Activated naive CD4-positive, alpha-beta T cell treated with anti-CD3 and anti-CD28 coated beads for 36 hours (primary cell): ENCODE results near the gene PLEK2. TPM values are rescaled to one million over a fixed set of nuclear protein-coding genes. Genes with fewer than 3 reads are reported as not detected.
"Not testable (repeated sequence)": the region's sequence is repeated elsewhere in the genome, so short reads cannot be mapped to it uniquely, and the experiment has no call there.

ENCODE experiments used
- CTCF ChIA-PET: fragments of 350-600 bp; sonication (Branson Sonifier 250); formaldehyde crosslinking; loops from one replicate; lab custom pipeline; 2021; ENCODE audit warnings: antibody characterized with exemption; lab: Charles Lee
- DNase-seq: peaks from one replicate; pipeline ENCODE4 v3.0.0-alpha.2; 2020
- H3K27ac Mint-ChIP-seq: one replicate; pipeline ENCODE4 v1.8.0; 2021; ENCODE audit warnings: mild to moderate bottlenecking, mixed read lengths
- H3K27me3 Mint-ChIP-seq: one replicate; pipeline ENCODE4 v1.8.0; 2021; ENCODE audit warnings: low read depth, mixed read lengths
- H3K36me3 Mint-ChIP-seq: one replicate; pipeline ENCODE4 v1.8.0; 2021; ENCODE audit warnings: low read depth, mixed read lengths
- H3K4me1 Mint-ChIP-seq: one replicate; pipeline ENCODE4 v1.8.0; 2021; ENCODE audit warnings: low read depth, mixed read lengths
- H3K4me3 Mint-ChIP-seq: one replicate; pipeline ENCODE4 v1.8.0; 2021; ENCODE audit warnings: mild to moderate bottlenecking, moderate library complexity, mixed read lengths
- H3K9me3 Mint-ChIP-seq: one replicate; pipeline ENCODE4 v1.8.0; 2021; ENCODE audit warnings: mixed read lengths
- intact Hi-C: fragments of 100-400 bp; cut with micrococcal nuclease; formaldehyde crosslinking; loops from one replicate; pipeline ENCODE4 v1.15.1; 2023
- total RNA-seq, 2 experiments: library from RNA; stranded (reverse); gene quantifications; one replicate each; pipeline ENCODE4 v1.2.3, GENCODE V29; 2021

The PLEK2 gene
- total RNA-seq, 2 experiments from 2014 or later = 2.2 to 3.2 TPM

GRCh38 chr14:67413806-67414769 is 2.1 kb upstream of the PLEK2 start:
- DNase-seq = peak; percentile 53
- Mint-ChIP-seq H3K27me3 (no peaks in the 10 kb centered on the region), H3K27ac (no peak overlapping the region), H3K36me3 (no peaks in the 10 kb centered on the region), H3K4me1 (peaks cover 16% of the 10 kb centered on the region), H3K9me3 (no peaks in the 10 kb centered on the region), H3K4me3 (no peak overlapping the region)
- CTCF ChIA-PET = interaction anchor here (0.6 to 2.3 kb wide), 4 partner anchors 13 to 1168 kb away, joined by 3 to 9 read pairs (median 6); no protein-coding TSS in a partner anchor
- intact Hi-C loops = no loop called here

GRCh38 chr14:67411370-67411769 is 595 bp downstream of the PLEK2 start:
- intact Hi-C loops = no loop called here
- peak overlapping the region; percentile 60 for H3K4me3 Mint-ChIP-seq

GRCh38 chr14:67410313-67410712 is 1.7 kb downstream of the PLEK2 start:
- H3K36me3 Mint-ChIP-seq = no peaks in the 10 kb centered on the region
- H3K9me3 Mint-ChIP-seq = no peaks in the 10 kb centered on the region
- CTCF ChIA-PET = interaction anchor here (0.8 to 1.7 kb wide), 5 partner anchors 17 to 302 kb away, joined by 3 to 7 read pairs (median 4); partner anchors contain the start of gene ATP6V1D
- H3K4me1 Mint-ChIP-seq = peaks cover 16% of the 10 kb centered on the region
- no peak overlapping the region for H3K4me3 Mint-ChIP-seq
- no peaks in the 10 kb centered on the region for H3K27me3 Mint-ChIP-seq
- intact Hi-C loops = no loop called here
- no peak overlapping the region for H3K27ac Mint-ChIP-seq
- no peak for DNase-seq

More at GRCh38 chr14:67411370-67411769, 595 bp downstream of the PLEK2 start:
- Mint-ChIP-seq H3K36me3 (no peaks in the 10 kb centered on the region), H3K27ac (no peak overlapping the region), H3K27me3 (no peaks in the 10 kb centered on the region), H3K9me3 (no peaks in the 10 kb centered on the region), H3K4me1 (peaks cover 16% of the 10 kb centered on the region)
- CTCF ChIA-PET = interaction anchor here (1.1 to 1.7 kb wide), 4 partner anchors 16 to 300 kb away, joined by 4 to 7 read pairs (median 4); no protein-coding TSS in a partner anchor
- DNase-seq = no peak

- CTCF ChIA-PET = no interaction called here
- H3K4me1 Mint-ChIP-seq = peaks cover 15% of the 10 kb centered on the region
- intact Hi-C loops = no loop called here
These were observed 2.5 kb downstream of the PLEK2 start for GRCh38 chr14:67409461-67409860.

GRCh38 chr14:67408122-67408801 is 3.7 kb downstream of the PLEK2 start:
- H3K4me1 Mint-ChIP-seq, intact Hi-C loops, H3K9me3 Mint-ChIP-seq, H3K4me3 Mint-ChIP-seq, H3K27ac Mint-ChIP-seq, H3K36me3 Mint-ChIP-seq, DNase-seq, H3K27me3 Mint-ChIP-seq: not testable (repeated sequence)
- CTCF ChIA-PET = interaction anchor here (0.6 kb wide), 1 partner anchor 1325 kb away, joined by 4 read pairs; no protein-coding TSS in a partner anchor

More at GRCh38 chr14:67409461-67409860, 2.5 kb downstream of the PLEK2 start:
- Mint-ChIP-seq H3K36me3 (no peaks in the 10 kb centered on the region), H3K4me3 (no peak overlapping the region), H3K27ac (no peak overlapping the region), H3K9me3 (no peaks in the 10 kb centered on the region), H3K27me3 (no peaks in the 10 kb centered on the region)
- DNase-seq = no peak

GRCh38 chr14:67405771-67406170 is 6.2 kb downstream of the PLEK2 start:
- CTCF ChIA-PET = interaction anchor here (0.7 to 1.0 kb wide), 2 partner anchors 22 to 1047 kb away, joined by 4 read pairs; no protein-coding TSS in a partner anchor
- Mint-ChIP-seq H3K4me1 (no peaks in the 10 kb centered on the region), H3K27me3 (no peaks in the 10 kb centered on the region), H3K9me3 (no peaks in the 10 kb centered on the region), H3K27ac (no peak overlapping the region), H3K4me3 (no peak overlapping the region), H3K36me3 (no peaks in the 10 kb centered on the region)
- intact Hi-C loops = no loop called here
- no peak for DNase-seq

GRCh38 chr14:67400434-67400833 is 11.5 kb downstream of the PLEK2 start:
- no peak for DNase-seq
- intact Hi-C loops = no loop called here
- CTCF ChIA-PET = no interaction called here
- Mint-ChIP-seq H3K4me3 (no peak overlapping the region), H3K27me3 (no peaks in the 10 kb centered on the region), H3K4me1 (no peaks in the 10 kb centered on the region), H3K36me3 (no peaks in the 10 kb centered on the region), H3K9me3 (no peaks in the 10 kb centered on the region), H3K27ac (no peak overlapping the region)

- H3K27ac Mint-ChIP-seq = no peak overlapping the region
- H3K9me3 Mint-ChIP-seq = no peaks in the 10 kb centered on the region
- no peak for DNase-seq
- H3K4me3 Mint-ChIP-seq = no peak overlapping the region
- intact Hi-C loops = no loop called here
- H3K4me1 Mint-ChIP-seq = no peaks in the 10 kb centered on the region
- CTCF ChIA-PET = interaction anchor here (0.6 to 0.8 kb wide), 2 partner anchors 30 to 111 kb away, joined by 3 to 4 read pairs; no protein-coding TSS in a partner anchor
- no peaks in the 10 kb centered on the region for H3K27me3 Mint-ChIP-seq
- H3K36me3 Mint-ChIP-seq = peaks cover 1% of the 10 kb centered on the region
These were observed 14.4 kb downstream of the PLEK2 start for GRCh38 chr14:67397536-67397935.

GRCh38 chr14:67396381-67396970 is 15.5 kb downstream of the PLEK2 start:
- Mint-ChIP-seq H3K36me3 (peaks cover 1% of the 10 kb centered on the region), H3K9me3 (no peaks in the 10 kb centered on the region)

GRCh38 chr14:67395876-67396189 is 16.1 kb downstream of the PLEK2 start:
- intact Hi-C loops = no loop called here
- Mint-ChIP-seq H3K36me3 (peaks cover 1% of the 10 kb centered on the region), H3K27ac (no peak overlapping the region), H3K4me1 (peaks cover 7% of the 10 kb centered on the region), H3K4me3 (no peak overlapping the region), H3K9me3 (no peaks in the 10 kb centered on the region), H3K27me3 (no peaks in the 10 kb centered on the region)
- DNase-seq = no peak
- CTCF ChIA-PET = no interaction called here

More at GRCh38 chr14:67396381-67396970, 15.5 kb downstream of the PLEK2 start:
- no peaks in the 10 kb centered on the region for H3K27me3 Mint-ChIP-seq
- H3K27ac Mint-ChIP-seq = no peak overlapping the region
- no peak for DNase-seq
- H3K4me1 Mint-ChIP-seq = peaks cover 2% of the 10 kb centered on the region
- CTCF ChIA-PET = no interaction called here
- no peak overlapping the region for H3K4me3 Mint-ChIP-seq
- intact Hi-C loops = no loop called here

- Mint-ChIP-seq H3K4me1 (peaks cover 9% of the 10 kb centered on the region), H3K27ac (no peak overlapping the region), H3K27me3 (no peaks in the 10 kb centered on the region), H3K4me3 (no peak overlapping the region), H3K36me3 (peaks cover 1% of the 10 kb centered on the region), H3K9me3 (no peaks in the 10 kb centered on the region)
- DNase-seq = no peak
- intact Hi-C loops = no loop called here
- CTCF ChIA-PET = interaction anchor here (1.1 kb wide), 1 partner anchor 36 kb away, joined by 3 read pairs; the partner anchor contains the start of gene ATP6V1D
These were observed 16.7 kb downstream of the PLEK2 start for GRCh38 chr14:67395086-67395875.
